Tibial nerve (tissue), 3 donors: ENCODE data around the gene MAPRE2.

Source experiments
- POLR2A ChIP-seq, 2 donors: fragments of 450-650 bp; IDR thresholded peaks; one replicate each; pipeline ENCODE4 v1.6.1; 2017; ENCODE audit warnings: antibody characterized with exemption in 2 of 2, mild to moderate bottlenecking in 2 of 2, moderate library complexity in 2 of 2
- TF ChIP-seq, protein P1 (sequence below), 5 experiments: fragments of 200-600 bp in 3 of 5; fragments of 450-650 bp in 2 of 5; sonication (generic) in 3 of 5; IDR thresholded peaks; one replicate each; pipeline ENCODE4 v1.5.1; 2016 to 2019; ENCODE audit warnings: antibody characterized with exemption in 5 of 5, mild to moderate bottlenecking in 3 of 5, moderate library complexity in 2 of 5

DNA sequence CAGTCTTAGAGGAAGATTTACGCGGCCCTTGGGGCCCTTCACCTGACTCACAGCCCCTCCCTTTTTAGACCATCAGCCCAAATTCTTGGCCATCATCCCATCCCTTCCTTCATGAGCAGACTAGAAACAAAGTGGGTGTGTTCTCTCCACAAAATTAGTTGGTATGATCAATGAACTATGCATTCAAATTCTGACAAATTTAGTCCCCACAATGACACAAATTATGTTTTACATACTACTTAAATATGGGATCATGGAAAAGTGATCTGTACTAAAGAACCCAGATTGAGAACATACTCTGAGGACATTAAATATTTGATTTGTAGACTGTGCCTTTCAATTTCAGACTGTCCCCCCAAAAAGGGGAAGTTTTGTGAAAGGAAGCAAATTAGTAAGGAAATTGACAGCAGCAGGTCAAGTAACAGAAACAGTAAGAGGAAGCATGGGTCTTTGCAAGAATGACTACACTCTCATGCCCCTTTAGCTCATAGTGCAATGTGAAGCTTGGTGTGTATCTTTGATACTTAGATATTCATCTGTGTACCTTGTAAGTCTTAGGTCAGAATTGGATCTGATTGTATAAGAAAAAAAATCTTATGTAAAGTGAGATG is 2.2 kb upstream of the MAPRE2 start:
- TF ChIP-seq, protein P1, sequence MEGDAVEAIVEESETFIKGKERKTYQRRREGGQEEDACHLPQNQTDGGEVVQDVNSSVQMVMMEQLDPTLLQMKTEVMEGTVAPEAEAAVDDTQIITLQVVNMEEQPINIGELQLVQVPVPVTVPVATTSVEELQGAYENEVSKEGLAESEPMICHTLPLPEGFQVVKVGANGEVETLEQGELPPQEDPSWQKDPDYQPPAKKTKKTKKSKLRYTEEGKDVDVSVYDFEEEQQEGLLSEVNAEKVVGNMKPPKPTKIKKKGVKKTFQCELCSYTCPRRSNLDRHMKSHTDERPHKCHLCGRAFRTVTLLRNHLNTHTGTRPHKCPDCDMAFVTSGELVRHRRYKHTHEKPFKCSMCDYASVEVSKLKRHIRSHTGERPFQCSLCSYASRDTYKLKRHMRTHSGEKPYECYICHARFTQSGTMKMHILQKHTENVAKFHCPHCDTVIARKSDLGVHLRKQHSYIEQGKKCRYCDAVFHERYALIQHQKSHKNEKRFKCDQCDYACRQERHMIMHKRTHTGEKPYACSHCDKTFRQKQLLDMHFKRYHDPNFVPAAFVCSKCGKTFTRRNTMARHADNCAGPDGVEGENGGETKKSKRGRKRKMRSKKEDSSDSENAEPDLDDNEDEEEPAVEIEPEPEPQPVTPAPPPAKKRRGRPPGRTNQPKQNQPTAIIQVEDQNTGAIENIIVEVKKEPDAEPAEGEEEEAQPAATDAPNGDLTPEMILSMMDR (IDR thresholded peaks at IDR 0.05): no peak
- no peak for TF ChIP-seq POLR2A (IDR thresholded peaks at IDR 0.05)
